IMR-90 (cell line): ENCODE measurements around the gene RFX4.

Experiments
- BHLHE40 ChIP-seq: fragments of 150-350 bp; IDR thresholded peaks from 2 replicates; pipeline ENCODE4 v1.6.1; 2016; ENCODE audit warnings: mild to moderate bottlenecking, low read depth, low read length
- CEBPB ChIP-seq: IDR thresholded peaks from 2 replicates; pipeline ENCODE4 v1.6.1; 2012; ENCODE audit warnings: low read depth, low read length, improper control_type of control experiment
- ELK1 ChIP-seq: fragments of 150-350 bp; IDR thresholded peaks from 2 replicates; pipeline ENCODE4 v1.6.1; 2016; ENCODE audit warnings: low read depth, mild to moderate bottlenecking, low read length, moderate library complexity, borderline replicate concordance
- MXI1 ChIP-seq: IDR thresholded peaks from 2 replicates; pipeline ENCODE4 v1.6.1; 2012; ENCODE audit warnings: low read depth, mild to moderate bottlenecking, low read length, moderate library complexity, borderline replicate concordance
- POLR2A ChIP-seq: IDR thresholded peaks from 2 replicates; pipeline ENCODE4 v1.6.1; 2012; ENCODE audit warnings: mild to moderate bottlenecking, low read depth, low read length
- RAD21 ChIP-seq: IDR thresholded peaks from 2 replicates; pipeline ENCODE4 v1.6.1; 2012; ENCODE audit warnings: low read length, improper control_type of control experiment
- SMC3 ChIP-seq: fragments of 150-350 bp; IDR thresholded peaks from 2 replicates; pipeline ENCODE4 v1.6.1; 2016; ENCODE audit warnings: low read depth, mild to moderate bottlenecking, antibody characterized with exemption, low read length, moderate library complexity
- TF ChIP-seq, protein P1 (sequence below): conservative IDR thresholded peaks from 2 replicates; pipeline ENCODE4 v1.5.1; 2012; ENCODE audit warnings: mild to moderate bottlenecking, low read depth, low read length, improper control_type of control experiment

DNA sequence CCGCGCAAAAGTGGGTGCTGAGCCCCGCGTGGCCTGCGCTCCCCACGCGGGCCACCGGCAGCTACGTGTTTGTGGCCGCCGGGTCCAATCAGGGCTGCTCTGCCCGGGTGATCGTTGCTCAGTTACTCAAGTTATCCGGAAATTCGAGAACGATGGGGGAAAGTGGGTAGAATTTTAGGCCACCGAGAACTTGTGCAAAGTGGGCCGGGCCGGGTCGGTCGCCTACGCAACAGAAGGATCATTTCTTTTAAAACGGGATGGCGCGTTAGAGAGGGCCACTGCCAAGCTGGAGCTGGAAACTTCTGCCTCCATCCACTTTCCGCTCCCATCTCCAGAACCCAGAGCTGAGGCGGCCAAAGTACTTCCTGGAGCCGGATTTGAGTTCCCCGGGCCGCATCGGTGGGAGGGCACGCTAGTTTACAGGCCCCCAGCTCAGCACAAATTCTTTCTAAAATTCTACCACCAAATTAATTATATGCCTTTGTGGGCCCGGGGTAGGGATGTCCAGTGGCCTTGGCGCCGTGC lies 3.5 kb downstream of the RFX4 start:
- TF ChIP-seq, protein P1, sequence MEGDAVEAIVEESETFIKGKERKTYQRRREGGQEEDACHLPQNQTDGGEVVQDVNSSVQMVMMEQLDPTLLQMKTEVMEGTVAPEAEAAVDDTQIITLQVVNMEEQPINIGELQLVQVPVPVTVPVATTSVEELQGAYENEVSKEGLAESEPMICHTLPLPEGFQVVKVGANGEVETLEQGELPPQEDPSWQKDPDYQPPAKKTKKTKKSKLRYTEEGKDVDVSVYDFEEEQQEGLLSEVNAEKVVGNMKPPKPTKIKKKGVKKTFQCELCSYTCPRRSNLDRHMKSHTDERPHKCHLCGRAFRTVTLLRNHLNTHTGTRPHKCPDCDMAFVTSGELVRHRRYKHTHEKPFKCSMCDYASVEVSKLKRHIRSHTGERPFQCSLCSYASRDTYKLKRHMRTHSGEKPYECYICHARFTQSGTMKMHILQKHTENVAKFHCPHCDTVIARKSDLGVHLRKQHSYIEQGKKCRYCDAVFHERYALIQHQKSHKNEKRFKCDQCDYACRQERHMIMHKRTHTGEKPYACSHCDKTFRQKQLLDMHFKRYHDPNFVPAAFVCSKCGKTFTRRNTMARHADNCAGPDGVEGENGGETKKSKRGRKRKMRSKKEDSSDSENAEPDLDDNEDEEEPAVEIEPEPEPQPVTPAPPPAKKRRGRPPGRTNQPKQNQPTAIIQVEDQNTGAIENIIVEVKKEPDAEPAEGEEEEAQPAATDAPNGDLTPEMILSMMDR, result no peak
- TF ChIP-seq CEBPB (no peak), POLR2A (no peak), RAD21 (no peak), MXI1 (no peak), ELK1 (no peak), BHLHE40 (no peak), SMC3 (no peak)
